CD14-positive monocyte (primary cell): ENCODE measurements around the gene TAS2R39. TPM values are rescaled to one million over a fixed set of nuclear protein-coding genes. Genes with fewer than 3 reads are reported as not detected.
A peak's percentile ranks its signal among the peaks of the same experiment; 100 is the strongest.

ENCODE experiments used
- DNase-seq, 3 donors: peaks; one replicate each; pipeline ENCODE4 v3.0.0-alpha.2; 2011 to 2022
- H2AFZ ChIP-seq: 2 replicates; pipeline ENCODE4 v1.6.0; 2012; ENCODE audit warnings: mild to moderate bottlenecking, low read depth, low read length, inconsistent platforms; ENCODE audit not compliant: insufficient read depth, poor library complexity, severe bottlenecking
- H3K27ac ChIP-seq, 2 donors: 1 replicate in 1 of 2; 2 replicates in 1 of 2; pipeline ENCODE4 v1.5.1; 2012 to 2013; ENCODE audit warnings: low read length in 2 of 2, control low read depth in 1 of 2, inconsistent platforms in 1 of 2, low read depth in 1 of 2, mild to moderate bottlenecking in 1 of 2
- H3K27me3 ChIP-seq, 2 donors: one replicate each; pipeline versions ENCODE4 v1.6.0 to v1.6.1; 2011 to 2013; ENCODE audit warnings: low read length in 2 of 2; ENCODE audit not compliant: control insufficient read depth in 2 of 2, insufficient read depth in 2 of 2
- H3K36me3 ChIP-seq, 2 donors: replicated peaks in 1 of 2; 1 replicate in 1 of 2; 2 replicates in 1 of 2; pipeline versions ENCODE4 v1.5.1 to v1.6.1; 2012 to 2013; ENCODE audit warnings: low read length in 2 of 2, control low read depth in 1 of 2, inconsistent platforms in 1 of 2, mild to moderate bottlenecking in 1 of 2; ENCODE audit not compliant: insufficient read depth in 2 of 2, control insufficient read depth in 1 of 2
- H3K4me1 ChIP-seq, 2 donors: 1 replicate in 1 of 2; 2 replicates in 1 of 2; pipeline versions ENCODE4 v1.5.1 to v1.6.1; 2012 to 2013; ENCODE audit warnings: low read length in 2 of 2, control low read depth in 1 of 2, inconsistent platforms in 1 of 2, mild to moderate bottlenecking in 1 of 2, moderate library complexity in 1 of 2; ENCODE audit not compliant: insufficient read depth in 2 of 2, control insufficient read depth in 1 of 2
- H3K4me2 ChIP-seq: replicated peaks from 2 replicates; pipeline ENCODE3; 2012; ENCODE audit warnings: low read length, moderate library complexity, mild to moderate bottlenecking; ENCODE audit not compliant: poor library complexity, severe bottlenecking; ENCODE audit errors: extremely low read depth
- H3K4me3 ChIP-seq, 3 experiments: fragments of 200-600 bp in 1 of 3; sonication (generic) in 1 of 3; replicated peaks in 1 of 3; 1 replicate in 2 of 3; 2 replicates in 1 of 3; pipeline ENCODE4 v1.5.1; 2011 to 2013; ENCODE audit warnings: low read length in 3 of 3, mild to moderate bottlenecking in 3 of 3, control low read depth in 2 of 3, low read depth in 2 of 3, inconsistent platforms in 1 of 3, moderate library complexity in 1 of 3
- H3K79me2 ChIP-seq: 2 replicates; pipeline ENCODE4 v1.6.0; 2012; ENCODE audit warnings: mild to moderate bottlenecking, control low read depth, inconsistent platforms, low read length, moderate library complexity; ENCODE audit not compliant: insufficient read depth
- H3K9ac ChIP-seq: 2 replicates; pipeline ENCODE4 v1.6.0; 2017; ENCODE audit warnings: low read length, mild to moderate bottlenecking; ENCODE audit not compliant: insufficient read depth, poor library complexity, severe bottlenecking
- H3K9me3 ChIP-seq, 2 donors: replicated peaks in 1 of 2; 1 replicate in 1 of 2; 2 replicates in 1 of 2; pipeline versions ENCODE4 v1.5.1 to v1.6.1; 2012 to 2013; ENCODE audit warnings: low read length in 2 of 2, control low read depth in 1 of 2; ENCODE audit not compliant: control insufficient read depth in 1 of 2, insufficient read depth in 1 of 2
- H4K20me1 ChIP-seq: 2 replicates; pipeline ENCODE4 v1.6.0; 2012; ENCODE audit warnings: mild to moderate bottlenecking, low read length, control low read depth, moderate library complexity; ENCODE audit not compliant: insufficient read depth
- H3K27ac Mint-ChIP-seq, 7 donors: one replicate each; pipeline ENCODE4 v1.8.0; 2020; ENCODE audit warnings: mild to moderate bottlenecking in 7 of 7, mixed read lengths in 7 of 7, moderate library complexity in 6 of 7, inconsistent platforms in 2 of 7
- H3K27me3 Mint-ChIP-seq, 3 donors: one replicate each; pipeline ENCODE4 v1.8.0; 2021 to 2022; ENCODE audit warnings: low read depth in 3 of 3, mild to moderate bottlenecking in 3 of 3, mixed read lengths in 3 of 3, moderate library complexity in 3 of 3, inconsistent platforms in 1 of 3
- H3K36me3 Mint-ChIP-seq, 2 donors: one replicate each; pipeline ENCODE4 v1.8.0; 2020; ENCODE audit warnings: mixed read lengths in 2 of 2, inconsistent platforms in 1 of 2, mild to moderate bottlenecking in 1 of 2
- H3K4me1 Mint-ChIP-seq: one replicate; pipeline ENCODE4 v1.8.0; 2020; ENCODE audit warnings: mild to moderate bottlenecking, mixed read lengths
- H3K4me3 Mint-ChIP-seq, 2 donors: one replicate each; pipeline ENCODE4 v1.8.0; 2020; ENCODE audit warnings: mild to moderate bottlenecking in 2 of 2, mixed read lengths in 2 of 2, moderate library complexity in 1 of 2
- H3K9me3 Mint-ChIP-seq, 7 donors: one replicate each; pipeline ENCODE4 v1.8.0; 2020 to 2022; ENCODE audit warnings: mixed read lengths in 7 of 7, mild to moderate bottlenecking in 6 of 7, moderate library complexity in 6 of 7, inconsistent platforms in 2 of 7
- WGBS: methylation state at CpG from one replicate; pipeline ENCODE4 v1.1.5; 2013; ENCODE audit warnings: missing lambda C conversion rate; ENCODE audit not compliant: insufficient coverage; 5-methylcytosine and 5-hydroxymethylcytosine counted together
- intact Hi-C, 2 donors: fragments of 100-400 bp; cut with micrococcal nuclease; formaldehyde crosslinking; loops; one replicate each; pipeline versions ENCODE4 v1.15.0 to v1.15.1; 2023
- polyA plus RNA-seq, 3 donors: library from polyadenylated mRNA; depleted of rRNA in 1 of 3; unstranded in 2 of 3; stranded (reverse) in 1 of 3; fragments of 300-500 nt in 2 of 3; fragments of >200 nt in 1 of 3; fragmentation: Illumina TruSeq in 2 of 3; gene quantifications; 1 replicate in 2 of 3; 2 replicates in 1 of 3; pipeline ENCODE4 v1.2.3, GENCODE V29; 2012 to 2021
- TF ChIP-seq, protein P1 (sequence below): fragments of 200-600 bp; IDR thresholded peaks from one replicate; pipeline ENCODE4 v1.8.0; 2022; ENCODE audit warnings: antibody characterized with exemption, mild to moderate bottlenecking

Gene TAS2R39
- polyA plus RNA-seq, 3 donors, result not detected

DNA sequence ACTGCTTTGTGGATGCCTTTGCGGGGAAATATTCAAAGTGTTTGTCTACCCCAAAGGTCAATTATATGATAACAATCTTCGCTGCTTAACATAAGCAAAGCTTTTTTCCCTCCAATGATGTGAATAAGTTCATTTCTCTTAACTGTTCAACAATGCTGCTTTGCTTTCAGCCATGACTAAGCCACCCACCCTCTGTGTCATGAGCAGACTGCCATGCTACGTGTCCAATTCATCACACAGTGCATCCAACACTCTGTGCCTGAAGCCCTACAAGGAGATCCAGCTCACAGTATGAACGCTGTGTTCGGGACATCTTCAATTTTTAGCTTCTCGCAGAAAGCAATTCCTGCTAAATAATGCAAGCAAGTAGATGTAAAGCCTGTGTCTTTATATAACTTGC is 32.9 kb downstream of the TAS2R39 start:
- no peaks in the 10 kb centered on the region for H3K9me3 ChIP-seq
- no peaks in the 10 kb centered on the region for H3K36me3 ChIP-seq
- peaks cover 0 to 3% (median 2%) of the 10 kb centered on the region in 3 donors for H3K27me3 Mint-ChIP-seq
- no peak overlapping the region for H3K4me2 ChIP-seq
- H3K4me1 Mint-ChIP-seq, result peaks cover 19% of the 10 kb centered on the region
- no peaks in the 10 kb centered on the region for H3K27me3 ChIP-seq
- TF ChIP-seq, protein P1, sequence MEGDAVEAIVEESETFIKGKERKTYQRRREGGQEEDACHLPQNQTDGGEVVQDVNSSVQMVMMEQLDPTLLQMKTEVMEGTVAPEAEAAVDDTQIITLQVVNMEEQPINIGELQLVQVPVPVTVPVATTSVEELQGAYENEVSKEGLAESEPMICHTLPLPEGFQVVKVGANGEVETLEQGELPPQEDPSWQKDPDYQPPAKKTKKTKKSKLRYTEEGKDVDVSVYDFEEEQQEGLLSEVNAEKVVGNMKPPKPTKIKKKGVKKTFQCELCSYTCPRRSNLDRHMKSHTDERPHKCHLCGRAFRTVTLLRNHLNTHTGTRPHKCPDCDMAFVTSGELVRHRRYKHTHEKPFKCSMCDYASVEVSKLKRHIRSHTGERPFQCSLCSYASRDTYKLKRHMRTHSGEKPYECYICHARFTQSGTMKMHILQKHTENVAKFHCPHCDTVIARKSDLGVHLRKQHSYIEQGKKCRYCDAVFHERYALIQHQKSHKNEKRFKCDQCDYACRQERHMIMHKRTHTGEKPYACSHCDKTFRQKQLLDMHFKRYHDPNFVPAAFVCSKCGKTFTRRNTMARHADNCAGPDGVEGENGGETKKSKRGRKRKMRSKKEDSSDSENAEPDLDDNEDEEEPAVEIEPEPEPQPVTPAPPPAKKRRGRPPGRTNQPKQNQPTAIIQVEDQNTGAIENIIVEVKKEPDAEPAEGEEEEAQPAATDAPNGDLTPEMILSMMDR, result no peak
- peaks cover 4 to 12% (median 10%) of the 10 kb centered on the region in 7 donors for H3K9me3 Mint-ChIP-seq
- peaks cover 0 to 3% of the 10 kb centered on the region in 2 donors for H3K36me3 Mint-ChIP-seq
- no peak for DNase-seq
- 100% methylated on average over 5 of the region's 6 CpGs for WGBS
- H2AFZ ChIP-seq, result no peak overlapping the region
- no peaks in the 10 kb centered on the region for H3K79me2 ChIP-seq
- no peak overlapping the region for H3K27ac ChIP-seq
- no peaks in the 10 kb centered on the region for H4K20me1 ChIP-seq
- no peak overlapping the region for H3K4me3 ChIP-seq
- no peak overlapping the region for H3K9ac ChIP-seq
- H3K4me1 ChIP-seq, result peaks cover 0 to 3% of the 10 kb centered on the region in 2 donors
- peak overlapping the region in 1 of 7 donors; percentile 73 for H3K27ac Mint-ChIP-seq
- no peak overlapping the region for H3K4me3 Mint-ChIP-seq
- intact Hi-C loops, result loop anchor here in 1 of 2 donors (5.0 kb wide), 1 partner anchor 364 kb away; no protein-coding TSS in a partner anchor

DNA sequence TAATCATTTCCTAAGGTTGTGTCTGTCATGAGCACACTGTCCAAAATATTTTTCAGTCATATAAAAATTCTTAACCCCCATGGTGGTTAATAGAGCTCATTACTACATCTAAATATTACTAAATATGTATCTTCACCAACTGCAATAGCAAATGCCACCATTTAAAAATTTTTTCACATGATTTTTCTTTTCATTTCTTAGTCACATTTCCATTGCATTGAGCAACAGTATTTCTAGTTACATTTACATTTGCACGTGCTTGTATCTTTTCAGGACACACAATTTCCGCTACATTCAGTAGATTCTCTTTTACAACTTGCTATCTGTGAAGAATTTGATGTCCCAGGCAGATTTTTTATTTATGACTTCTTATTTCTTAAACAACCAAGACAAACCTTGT is 33.5 kb downstream of the TAS2R39 start:
- Histone ChIP-seq H3K27ac (no peak overlapping the region), H3K9me3 (no peaks in the 10 kb centered on the region), H3K4me3 (no peak overlapping the region), H3K27me3 (no peaks in the 10 kb centered on the region), H4K20me1 (no peaks in the 10 kb centered on the region), H3K4me1 (peaks cover 3% of the 10 kb centered on the region in 2 donors), H3K36me3 (no peaks in the 10 kb centered on the region), H3K79me2 (no peaks in the 10 kb centered on the region), H2AFZ (no peak overlapping the region), H3K9ac (no peak overlapping the region), H3K4me2 (no peak overlapping the region)
- Mint-ChIP-seq H3K4me1 (peaks cover 23% of the 10 kb centered on the region), H3K27ac (no peak overlapping the region), H3K36me3 (peaks cover 0 to 8% of the 10 kb centered on the region in 2 donors), H3K27me3 (peaks cover 0 to 3% (median 2%) of the 10 kb centered on the region in 3 donors), H3K9me3 (peaks cover 1 to 9% (median 7%) of the 10 kb centered on the region in 7 donors), H3K4me3 (no peak overlapping the region)
- 80% methylated on average over 2 of the region's 2 CpGs for WGBS
- TF ChIP-seq, protein P1, result no peak
- no peak for DNase-seq
- intact Hi-C loops, result loop anchor here in 1 of 2 donors (5.0 kb wide), 1 partner anchor 364 kb away; no protein-coding TSS in a partner anchor
